Measurements from ENCODE around the gene MESP2. TPM values are rescaled to one million over a fixed set of nuclear protein-coding genes. Genes with fewer than 3 reads are reported as not detected.
A peak's percentile ranks its signal among the peaks of the same experiment; 100 is the strongest.

MESP2 gene
- total RNA-seq, 2 experiments from 2014 or later = not detected

DNA sequence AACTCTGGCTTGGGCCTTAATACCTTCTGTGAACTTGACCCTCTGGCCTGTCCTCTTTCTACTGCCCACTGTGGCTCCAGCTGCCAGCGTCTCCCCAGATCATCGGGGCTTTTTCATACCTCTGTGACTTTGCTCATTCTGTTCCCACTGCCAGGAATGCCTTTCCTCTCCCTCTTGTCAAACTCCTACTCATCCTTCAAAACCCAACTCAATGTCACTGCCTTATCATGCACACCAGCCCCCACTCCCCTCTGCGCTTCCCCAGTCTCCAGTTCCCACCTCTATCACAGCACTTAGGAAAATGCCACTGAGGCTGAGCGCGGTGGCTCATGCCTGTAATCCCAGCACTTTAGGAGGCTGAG, 33.6 kb downstream of the MESP2 start:
- H3K27me3 ChIP-seq (ENCODE audit: control insufficient read depth in 1 of 2, insufficient read depth in 2 of 2, low read length in 2 of 2) = peaks cover 14 to 20% of the 10 kb centered on the region in 2 experiments
- H3K27ac Mint-ChIP-seq = no peak overlapping the region
- ATAC-seq (ENCODE audit: poor library complexity) (no peak), DNase-seq (no peak)
- H3K36me3 Mint-ChIP-seq (ENCODE audit: low read depth) = no peaks in the 10 kb centered on the region
- no peak overlapping the region for H3K4me3 Mint-ChIP-seq
- TF ChIP-seq, protein P1, sequence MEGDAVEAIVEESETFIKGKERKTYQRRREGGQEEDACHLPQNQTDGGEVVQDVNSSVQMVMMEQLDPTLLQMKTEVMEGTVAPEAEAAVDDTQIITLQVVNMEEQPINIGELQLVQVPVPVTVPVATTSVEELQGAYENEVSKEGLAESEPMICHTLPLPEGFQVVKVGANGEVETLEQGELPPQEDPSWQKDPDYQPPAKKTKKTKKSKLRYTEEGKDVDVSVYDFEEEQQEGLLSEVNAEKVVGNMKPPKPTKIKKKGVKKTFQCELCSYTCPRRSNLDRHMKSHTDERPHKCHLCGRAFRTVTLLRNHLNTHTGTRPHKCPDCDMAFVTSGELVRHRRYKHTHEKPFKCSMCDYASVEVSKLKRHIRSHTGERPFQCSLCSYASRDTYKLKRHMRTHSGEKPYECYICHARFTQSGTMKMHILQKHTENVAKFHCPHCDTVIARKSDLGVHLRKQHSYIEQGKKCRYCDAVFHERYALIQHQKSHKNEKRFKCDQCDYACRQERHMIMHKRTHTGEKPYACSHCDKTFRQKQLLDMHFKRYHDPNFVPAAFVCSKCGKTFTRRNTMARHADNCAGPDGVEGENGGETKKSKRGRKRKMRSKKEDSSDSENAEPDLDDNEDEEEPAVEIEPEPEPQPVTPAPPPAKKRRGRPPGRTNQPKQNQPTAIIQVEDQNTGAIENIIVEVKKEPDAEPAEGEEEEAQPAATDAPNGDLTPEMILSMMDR (IDR thresholded peaks at IDR 0.05) = no peak
- H3K4me1 Mint-ChIP-seq (ENCODE audit: low read depth) = no peaks in the 10 kb centered on the region
- peaks cover 20% of the 10 kb centered on the region for H3K27me3 Mint-ChIP-seq
- no peaks in the 10 kb centered on the region for H3K36me3 ChIP-seq (ENCODE audit: insufficient read depth, low read length)
- H3K9me3 ChIP-seq (ENCODE audit: control insufficient read depth in 1 of 2, insufficient read depth in 1 of 2, low read length in 2 of 2) = peaks cover 0 to 8% of the 10 kb centered on the region in 2 experiments
- intact Hi-C loops (cut with DNase I, micrococcal nuclease) = no loop called here
- ChIA-PET POLR2A (no interaction called here), CTCF (no interaction called here)
- no peak overlapping the region for H3K4me3 ChIP-seq (ENCODE audit: low read length)
- peaks cover 9% of the 10 kb centered on the region for H3K4me1 ChIP-seq (ENCODE audit: insufficient read depth, low read length)
- H3K27ac ChIP-seq (ENCODE audit: low read depth in 1 of 2, low read length in 2 of 2) = no peak overlapping the region
- H3K9me3 Mint-ChIP-seq = no peaks in the 10 kb centered on the region

GRCh38 chr15:89810837-89811236, 34.7 kb downstream of the MESP2 start:
- TF ChIP-seq, protein P1 (IDR thresholded peaks at IDR 0.05) = no peak
- intact Hi-C loops (cut with DNase I, micrococcal nuclease) = no loop called here
- H3K4me3 Mint-ChIP-seq = no peak overlapping the region
- H3K27ac Mint-ChIP-seq = no peak overlapping the region
- Histone ChIP-seq H3K36me3 (ENCODE audit: insufficient read depth, low read length) (no peaks in the 10 kb centered on the region), H3K4me1 (ENCODE audit: insufficient read depth, low read length) (peaks cover 12% of the 10 kb centered on the region), H3K27me3 (ENCODE audit: control insufficient read depth in 1 of 2, insufficient read depth in 2 of 2, low read length in 2 of 2) (peaks cover 23 to 31% of the 10 kb centered on the region in 2 experiments), H3K4me3 (ENCODE audit: low read length) (no peak overlapping the region), H3K27ac (ENCODE audit: low read depth in 1 of 2, low read length in 2 of 2) (no peak overlapping the region), H3K9me3 (ENCODE audit: control insufficient read depth in 1 of 2, insufficient read depth in 1 of 2, low read length in 2 of 2) (peaks cover 4 to 18% of the 10 kb centered on the region in 2 experiments)
- POLR2A ChIA-PET = no interaction called here
- no peak for DNase-seq
- no peaks in the 10 kb centered on the region for H3K9me3 Mint-ChIP-seq
- no peak for ATAC-seq (ENCODE audit: poor library complexity)
- H3K36me3 Mint-ChIP-seq (ENCODE audit: low read depth) = no peaks in the 10 kb centered on the region
- CTCF ChIA-PET = no interaction called here
- peaks cover under 1% of the 10 kb centered on the region for H3K4me1 Mint-ChIP-seq (ENCODE audit: low read depth)
- peaks cover 31% of the 10 kb centered on the region for H3K27me3 Mint-ChIP-seq

GRCh38 chr15:89812011-89812846, 36.1 kb downstream of the MESP2 start:
- POLR2A ChIA-PET = no interaction called here
- DNase-seq = peak in 2 of 14 experiments; percentile 26 to 48
- no peak overlapping the region for H3K4me3 Mint-ChIP-seq
- H3K36me3 Mint-ChIP-seq (ENCODE audit: low read depth) = no peaks in the 10 kb centered on the region
- CTCF ChIA-PET = no interaction called here
- no peak overlapping the region for H3K27ac Mint-ChIP-seq
- no peaks in the 10 kb centered on the region for H3K9me3 Mint-ChIP-seq
- intact Hi-C loops (cut with DNase I, micrococcal nuclease) = no loop called here
- no peak overlapping the region for H3K27ac ChIP-seq (ENCODE audit: low read depth in 1 of 2, low read length in 2 of 2)
- no peaks in the 10 kb centered on the region for H3K36me3 ChIP-seq (ENCODE audit: insufficient read depth, low read length)
- no peak for ATAC-seq (ENCODE audit: poor library complexity)
- H3K4me1 ChIP-seq (ENCODE audit: insufficient read depth, low read length) = peaks cover 12% of the 10 kb centered on the region
- no peak overlapping the region for H3K4me3 ChIP-seq (ENCODE audit: low read length)
- TF ChIP-seq, protein P1 (IDR thresholded peaks at IDR 0.05) = no peak
- H3K27me3 Mint-ChIP-seq = peaks cover 42% of the 10 kb centered on the region
- peaks cover 33 to 43% of the 10 kb centered on the region in 2 experiments for H3K27me3 ChIP-seq (ENCODE audit: control insufficient read depth in 1 of 2, insufficient read depth in 2 of 2, low read length in 2 of 2)
- peaks cover 5% of the 10 kb centered on the region for H3K4me1 Mint-ChIP-seq (ENCODE audit: low read depth)
- H3K9me3 ChIP-seq (ENCODE audit: control insufficient read depth in 1 of 2, insufficient read depth in 1 of 2, low read length in 2 of 2) = peaks cover 7 to 19% of the 10 kb centered on the region in 2 experiments
